UCSD-AML1 (cell line): ENCODE measurements around the gene WDCP.
A peak's percentile ranks its signal among the peaks of the same experiment; 100 is the strongest.
"Not testable (repeated sequence)": the region's sequence is repeated elsewhere in the genome, so short reads cannot be mapped to it uniquely, and the experiment has no call there.

Experiments
- DNase-seq: peaks from one replicate; lab custom pipeline; 2025; ENCODE audit not compliant: unreplicated experiment; lab: John Stamatoyannopoulos, UW

WDCP gene

GRCh38 chr2:24022975-24023575, 24.1 kb downstream of the WDCP start:
- no peak for DNase-seq

- DNase-seq: no peak
These were observed 24.7 kb downstream of the WDCP start for GRCh38 chr2:24022324-24022974.

- DNase-seq: peak; percentile 53
These were observed 25.8 kb downstream of the WDCP start for GRCh38 chr2:24021122-24021998.

- DNase-seq: no peak
These were observed 26.9 kb downstream of the WDCP start for GRCh38 chr2:24020244-24020643.

- no peak for DNase-seq
These were observed 27.5 kb downstream of the WDCP start for GRCh38 chr2:24019729-24020128.

- no peak for DNase-seq
These were observed 28.9 kb downstream of the WDCP start for GRCh38 chr2:24018241-24018640.

GRCh38 chr2:24017711-24018110, 29.5 kb downstream of the WDCP start:
- DNase-seq: no peak

GRCh38 chr2:24016853-24017703, 30.1 kb downstream of the WDCP start:
- no peak for DNase-seq

- DNase-seq: no peak
These were observed 30.8 kb downstream of the WDCP start for GRCh38 chr2:24016376-24016761.

GRCh38 chr2:24015562-24016375, 31.4 kb downstream of the WDCP start:
- DNase-seq: no peak

- not testable (repeated sequence) for DNase-seq
These were observed 32.3 kb downstream of the WDCP start for GRCh38 chr2:24014902-24015301.

GRCh38 chr2:24012521-24013188, 34.5 kb downstream of the WDCP start:
- no peak for DNase-seq

- DNase-seq: peak; percentile 45
These were observed 35.7 kb downstream of the WDCP start for GRCh38 chr2:24011250-24012104.

- no peak for DNase-seq
These were observed 36.5 kb downstream of the WDCP start for GRCh38 chr2:24010477-24011249.

GRCh38 chr2:24009680-24010476, 37.3 kb downstream of the WDCP start, which contains the start of gene MFSD2B:
Gene MFSD2B, plus strand, starts transcription at chr2:24010085. Its CDS starts 12 bp downstream, at chr2:24010097.
- DNase-seq: no peak

GRCh38 chr2:24009367-24009679, 37.9 kb downstream of the WDCP start:
- DNase-seq: no peak

GRCh38 chr2:24008672-24009366, 38.4 kb downstream of the WDCP start:
- DNase-seq: no peak
